Stimulated activated CD8-positive, alpha-beta memory T cell treated with anti-CD3 and anti-CD28 coated beads, Interleukin-12 subunit alpha, Interleukin-12 subunit beta, amount 100 ng/mL, for 24 hours (primary cell): ENCODE measurements around the gene TMEM165.

Source experiments
- DNase-seq: peaks from one replicate; pipeline ENCODE4 v3.0.0-alpha.2; 2020; ENCODE audit errors: extremely low read depth

The TMEM165 gene

DNA sequence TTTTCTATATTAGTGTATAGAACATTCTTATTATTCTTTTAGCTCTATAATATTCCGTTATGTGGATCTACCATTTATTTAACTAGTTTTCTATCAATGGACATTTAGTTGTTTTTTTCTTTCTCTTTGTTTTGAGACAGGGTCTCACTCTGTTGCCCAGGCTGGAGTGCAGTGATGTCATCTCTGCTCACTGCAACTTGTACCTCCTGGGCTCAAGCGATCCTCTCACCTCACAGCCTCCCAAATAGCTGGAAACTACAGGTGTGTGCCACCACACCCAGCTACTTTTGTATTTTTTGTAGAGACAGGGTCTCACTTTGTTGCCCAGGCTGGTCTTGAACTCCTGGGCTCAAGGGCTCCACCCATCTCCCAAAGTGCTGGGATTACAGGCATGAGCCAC, 10.8 kb downstream of the TMEM165 start:
- no peak for DNase-seq

DNA sequence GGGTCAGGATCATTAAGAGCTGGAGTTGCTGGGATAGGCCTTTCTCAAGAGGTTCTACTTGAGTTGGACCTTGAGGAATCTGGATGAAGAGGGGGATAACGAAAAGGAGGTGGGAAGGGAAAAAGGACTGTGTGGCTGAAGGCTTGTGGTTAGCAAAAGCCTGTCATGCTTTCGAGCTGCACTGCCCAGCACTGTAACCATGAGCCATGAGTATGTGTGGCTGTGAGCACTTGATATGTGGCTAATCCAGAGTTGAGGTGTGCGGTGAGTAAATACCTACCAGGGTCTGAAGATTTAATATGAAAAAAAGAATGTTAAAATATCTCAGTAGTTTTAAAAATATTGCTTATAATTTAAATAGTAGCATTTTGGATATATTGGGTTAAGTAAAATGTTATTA, 11.4 kb downstream of the TMEM165 start:
- no peak for DNase-seq

- no peak for DNase-seq
Measured at GRCh38 chr4:55407764-55408163, 12.0 kb downstream of the TMEM165 start.

- DNase-seq = no peak
Measured at GRCh38 chr4:55409468-55410171, 13.9 kb downstream of the TMEM165 start.

GRCh38 chr4:55410431-55410830, 14.7 kb downstream of the TMEM165 start:
- no peak for DNase-seq

GRCh38 chr4:55411621-55412020, 15.9 kb downstream of the TMEM165 start:
- DNase-seq = no peak

- no peak for DNase-seq
Measured at GRCh38 chr4:55416176-55416575, 20.4 kb downstream of the TMEM165 start.

- DNase-seq = no peak
Measured at GRCh38 chr4:55424791-55425190, 29.0 kb downstream of the TMEM165 start.

DNA sequence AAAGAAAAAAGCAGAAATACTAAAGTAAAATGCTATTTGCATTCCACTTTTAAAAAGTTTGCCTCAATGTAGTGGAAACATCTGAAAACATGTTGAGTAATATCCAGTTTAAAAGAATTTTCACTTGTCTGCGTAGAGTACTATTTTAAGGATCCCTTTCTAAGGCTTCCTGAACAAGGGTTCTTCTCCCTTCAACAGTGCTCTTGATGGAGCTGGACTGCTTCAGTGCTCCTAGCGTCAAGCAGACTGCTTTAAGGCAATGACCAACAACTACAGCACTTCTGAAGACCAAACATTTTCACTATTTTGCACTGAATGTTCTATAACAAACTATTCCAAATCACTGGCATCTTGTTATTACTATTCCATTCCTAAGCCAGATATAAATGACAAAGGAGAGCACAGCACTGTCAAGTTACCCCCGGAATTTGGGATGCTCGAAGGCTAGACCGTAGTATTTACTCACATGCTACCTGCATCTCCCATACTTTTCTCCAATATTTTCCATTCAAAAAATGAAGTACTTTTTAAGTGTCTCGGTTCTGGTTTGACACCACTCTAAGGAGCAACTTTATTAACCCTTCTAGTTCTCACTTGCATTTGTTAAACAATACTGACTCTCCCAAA, 36.1 kb downstream of the TMEM165 start:
- no peak for DNase-seq

GRCh38 chr4:55435141-55435841, 39.5 kb downstream of the TMEM165 start:
- DNase-seq = no peak

GRCh38 chr4:55437356-55437796, 41.6 kb downstream of the TMEM165 start:
- no peak for DNase-seq

GRCh38 chr4:55437823-55438222, 42.1 kb downstream of the TMEM165 start:
- no peak for DNase-seq

- DNase-seq = no peak
Measured at GRCh38 chr4:55438314-55438713, 42.6 kb downstream of the TMEM165 start.

- DNase-seq = no peak
Measured at GRCh38 chr4:55439023-55439422, 43.3 kb downstream of the TMEM165 start.

- no peak for DNase-seq
Measured at GRCh38 chr4:55440786-55441185, 45.0 kb downstream of the TMEM165 start.

GRCh38 chr4:55442541-55442940, 46.8 kb downstream of the TMEM165 start:
- DNase-seq = no peak

DNA sequence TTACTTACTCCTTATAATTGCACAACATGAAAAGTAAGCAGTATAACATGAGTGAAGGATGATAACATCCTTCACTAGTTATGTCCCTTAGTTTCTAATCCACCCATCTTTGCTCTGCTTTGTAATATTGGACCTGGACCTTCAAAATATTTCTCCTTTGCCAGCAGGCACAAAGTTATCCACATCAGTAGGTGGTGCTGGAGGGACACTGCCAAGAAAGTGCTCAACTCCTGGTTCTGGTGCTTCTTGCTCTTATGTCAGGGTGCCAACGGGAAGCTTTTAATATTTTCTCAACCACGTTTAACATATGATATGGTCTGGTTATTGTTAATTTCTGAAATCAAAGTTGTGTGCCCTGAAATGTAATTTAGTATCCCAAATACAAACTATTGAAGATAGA, 49.1 kb downstream of the TMEM165 start:
- no peak for DNase-seq

DNA sequence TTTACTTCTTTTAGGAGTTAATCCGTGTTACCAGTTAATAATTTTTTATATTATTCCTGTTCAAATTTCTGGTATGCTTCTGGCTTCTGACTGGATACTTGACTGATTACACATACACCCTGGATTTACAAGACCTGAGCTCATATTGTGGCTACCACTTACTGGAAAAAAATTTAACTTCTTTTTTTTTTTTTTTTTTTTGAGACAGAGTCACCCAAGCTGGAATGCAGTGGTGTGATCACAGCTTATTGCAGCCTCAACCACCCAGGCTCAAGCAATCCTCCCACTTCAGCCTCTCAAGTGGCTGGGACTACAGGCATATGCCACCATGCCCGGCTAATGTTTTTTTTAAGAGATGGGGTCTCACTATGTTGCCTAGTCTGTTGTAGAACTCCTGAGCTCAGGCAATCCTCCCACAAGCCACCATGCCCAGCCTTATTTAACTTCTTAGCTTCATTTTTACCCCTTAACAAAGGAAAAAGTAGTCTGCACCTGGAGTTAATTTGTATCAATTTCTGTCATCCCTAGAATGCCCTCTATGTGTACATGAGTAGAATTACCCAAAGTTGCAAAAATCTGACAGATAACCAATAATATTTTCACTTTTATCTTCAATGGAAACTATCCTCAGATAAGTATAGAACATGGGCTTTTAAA, 50.3 kb downstream of the TMEM165 start:
- no peak for DNase-seq

DNA sequence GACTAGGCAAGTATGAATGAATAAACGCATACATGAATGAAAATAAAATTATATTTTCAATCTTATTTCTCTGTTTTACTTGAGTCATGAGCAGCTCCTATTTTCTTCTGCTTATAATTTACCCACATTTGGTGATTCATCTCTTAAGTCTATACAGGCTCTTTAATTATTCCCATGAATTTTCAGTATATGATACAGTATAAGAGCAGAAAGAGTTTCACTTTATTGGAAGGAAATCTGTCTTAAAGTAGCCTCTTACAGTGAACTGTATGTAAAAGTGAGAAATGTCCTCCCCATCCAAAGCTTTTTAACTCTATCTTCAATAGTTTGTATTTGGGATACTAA, 50.8 kb downstream of the TMEM165 start:
- no peak for DNase-seq

- no peak for DNase-seq
Measured at GRCh38 chr4:55447108-55447708, 51.5 kb downstream of the TMEM165 start.

- no peak for DNase-seq
Measured at GRCh38 chr4:55447831-55448230, 52.1 kb downstream of the TMEM165 start.

GRCh38 chr4:55450566-55450965, 54.8 kb downstream of the TMEM165 start:
- DNase-seq = no peak
